Coronary artery (tissue), 2 donors: ENCODE data around the gene DCK.
"Not testable (repeated sequence)": the region's sequence is repeated elsewhere in the genome, so short reads cannot be mapped to it uniquely, and the experiment has no call there.

Experiments used
- DNase-seq: peaks from one replicate; pipeline ENCODE4 v3.0.0-alpha.2; 2017; ENCODE audit warnings: low spot score
- H3K27ac ChIP-seq, 2 donors: fragments of 200-600 bp; sonication (generic); one replicate each; pipeline ENCODE4 v1.5.1; 2016 to 2019
- H3K4me3 ChIP-seq: fragments of 200-600 bp; sonication (generic); 2 replicates; pipeline ENCODE4 v1.5.1; 2016; ENCODE audit warnings: mild to moderate bottlenecking, moderate library complexity
- TF ChIP-seq, protein P1 (sequence below): fragments of 200-600 bp; sonication (generic); IDR thresholded peaks from one replicate; pipeline ENCODE4 v1.5.1; 2019; ENCODE audit warnings: antibody characterized with exemption

The DCK gene

DNA sequence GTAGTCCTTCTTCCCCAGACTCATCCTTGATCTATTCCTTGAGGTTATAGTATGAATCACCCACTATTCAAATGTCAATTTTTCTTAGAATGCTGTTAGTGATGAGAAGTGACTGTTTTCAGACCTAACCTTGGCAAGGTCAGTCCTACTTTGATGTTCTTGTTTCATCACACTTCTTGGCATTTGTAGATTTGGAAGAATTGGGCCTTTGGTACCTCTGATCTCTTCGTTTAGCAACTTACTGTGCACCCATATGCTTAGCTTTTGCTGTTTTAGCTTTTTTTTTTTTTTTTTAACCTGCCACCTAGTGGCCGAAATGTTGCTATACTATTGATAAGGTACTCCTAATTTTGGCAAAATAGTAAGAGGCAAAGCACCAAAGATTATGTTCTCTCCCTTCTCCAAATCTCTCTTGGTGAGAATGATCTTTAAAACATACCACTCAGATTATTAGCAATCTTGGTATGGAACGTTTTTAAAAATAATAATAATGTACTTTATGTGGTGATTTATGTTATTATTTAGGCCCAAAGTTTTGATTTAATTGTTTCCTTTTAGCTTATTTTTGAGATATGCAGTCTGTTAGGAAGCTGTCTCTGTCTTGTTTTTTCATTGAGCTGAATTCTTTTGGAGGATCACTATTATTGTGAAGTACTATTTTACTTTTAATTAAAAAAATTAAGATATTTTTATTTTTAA lies 16.6 kb downstream of the DCK start:
- Histone ChIP-seq H3K4me3 (no peak overlapping the region), H3K27ac (no peak overlapping the region)
- TF ChIP-seq, protein P1, sequence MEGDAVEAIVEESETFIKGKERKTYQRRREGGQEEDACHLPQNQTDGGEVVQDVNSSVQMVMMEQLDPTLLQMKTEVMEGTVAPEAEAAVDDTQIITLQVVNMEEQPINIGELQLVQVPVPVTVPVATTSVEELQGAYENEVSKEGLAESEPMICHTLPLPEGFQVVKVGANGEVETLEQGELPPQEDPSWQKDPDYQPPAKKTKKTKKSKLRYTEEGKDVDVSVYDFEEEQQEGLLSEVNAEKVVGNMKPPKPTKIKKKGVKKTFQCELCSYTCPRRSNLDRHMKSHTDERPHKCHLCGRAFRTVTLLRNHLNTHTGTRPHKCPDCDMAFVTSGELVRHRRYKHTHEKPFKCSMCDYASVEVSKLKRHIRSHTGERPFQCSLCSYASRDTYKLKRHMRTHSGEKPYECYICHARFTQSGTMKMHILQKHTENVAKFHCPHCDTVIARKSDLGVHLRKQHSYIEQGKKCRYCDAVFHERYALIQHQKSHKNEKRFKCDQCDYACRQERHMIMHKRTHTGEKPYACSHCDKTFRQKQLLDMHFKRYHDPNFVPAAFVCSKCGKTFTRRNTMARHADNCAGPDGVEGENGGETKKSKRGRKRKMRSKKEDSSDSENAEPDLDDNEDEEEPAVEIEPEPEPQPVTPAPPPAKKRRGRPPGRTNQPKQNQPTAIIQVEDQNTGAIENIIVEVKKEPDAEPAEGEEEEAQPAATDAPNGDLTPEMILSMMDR = peak; percentile 18
- DNase-seq = no peak

GRCh38 chr4:71011451-71011850 lies 18.0 kb downstream of the DCK start:
- no peak overlapping the region for H3K4me3 ChIP-seq
- no peak overlapping the region for H3K27ac ChIP-seq
- DNase-seq = no peak
- TF ChIP-seq, protein P1 = no peak

DNA sequence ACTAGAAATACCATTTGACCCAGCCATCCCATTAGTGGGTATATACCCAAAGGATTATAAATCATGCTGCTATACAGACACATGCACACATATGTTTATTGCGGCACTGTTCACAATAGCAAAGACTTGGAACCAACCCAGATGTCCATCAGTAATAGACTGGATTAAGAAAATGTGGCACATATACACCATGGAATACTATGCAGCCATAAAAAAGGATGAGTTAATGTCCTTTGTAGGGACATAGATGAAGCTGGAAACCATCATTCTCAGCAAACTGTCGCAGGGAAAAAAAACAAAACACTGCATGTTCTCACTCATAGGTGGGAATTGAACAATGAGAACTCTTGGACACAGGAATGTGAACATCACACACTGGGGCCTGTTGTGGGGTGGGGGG lies 23.9 kb downstream of the DCK start:
- not testable (repeated sequence) for DNase-seq, H3K4me3 ChIP-seq

DNA sequence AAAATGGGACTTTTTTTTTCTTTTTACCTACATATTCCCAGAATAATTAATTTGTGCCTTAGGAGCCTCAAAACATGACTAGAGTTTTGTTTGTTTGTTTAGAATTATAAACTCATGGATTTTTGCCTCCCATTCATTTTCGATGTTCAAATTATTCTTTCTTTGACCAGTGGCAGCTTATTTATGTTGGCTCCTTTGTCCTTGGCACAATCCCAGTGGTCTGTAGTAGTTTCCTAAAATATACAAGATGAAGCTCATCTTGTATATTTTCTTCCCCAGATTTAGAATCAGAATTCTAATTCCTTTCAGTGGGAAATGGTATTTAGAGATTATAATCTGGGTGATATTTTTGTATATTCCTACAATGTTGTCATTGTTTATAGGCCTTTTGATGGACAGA lies 27.2 kb downstream of the DCK start:
- TF ChIP-seq, protein P1 = no peak
- no peak overlapping the region for H3K4me3 ChIP-seq
- no peak for DNase-seq
- H3K27ac ChIP-seq = no peak overlapping the region

More for the DNA sequence above, 23.9 kb downstream of the DCK start:
- H3K27ac ChIP-seq = not testable (repeated sequence)

- H3K27ac ChIP-seq = no peak overlapping the region
- TF ChIP-seq, protein P1 = no peak
- H3K4me3 ChIP-seq = no peak overlapping the region
- no peak for DNase-seq
These were observed 32.2 kb downstream of the DCK start for GRCh38 chr4:71025654-71026053.

- TF ChIP-seq, protein P1 = no peak
- no peak overlapping the region for H3K4me3 ChIP-seq
- no peak for DNase-seq
- no peak overlapping the region for H3K27ac ChIP-seq
These were observed 32.6 kb downstream of the DCK start for GRCh38 chr4:71026086-71026485.

DNA sequence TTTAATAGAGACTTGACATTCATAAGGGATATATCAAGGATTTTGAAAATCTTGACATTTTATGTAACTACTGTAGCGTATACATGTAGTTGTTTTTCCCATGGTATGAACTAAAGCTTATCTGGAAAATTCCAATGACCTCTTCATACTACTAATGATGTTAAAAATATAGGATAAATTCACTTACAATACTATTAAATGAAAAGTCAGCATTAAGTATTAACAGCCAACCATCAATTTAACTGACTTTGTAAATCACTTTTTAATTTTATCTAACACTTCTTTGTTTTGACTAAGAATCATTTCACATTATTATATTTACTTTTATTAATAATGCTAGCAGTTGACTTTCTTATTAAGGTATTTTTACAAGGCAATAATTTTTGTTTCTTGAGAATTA lies 34.2 kb downstream of the DCK start:
- no peak for DNase-seq
- H3K4me3 ChIP-seq = no peak overlapping the region
- TF ChIP-seq, protein P1 = no peak
- H3K27ac ChIP-seq = no peak overlapping the region
